Breast epithelium (tissue), 4 donors: ENCODE results near the gene RALGDS. TPM values are rescaled to one million over a fixed set of nuclear protein-coding genes. Genes with fewer than 3 reads are reported as not detected.

ENCODE experiments used
- DNase-seq, 2 donors: peaks; one replicate each; pipeline ENCODE4 v3.0.0-alpha.2; 2019; ENCODE audit warnings: low spot score in 2 of 2
- H3K27ac ChIP-seq, 2 donors: fragments of 200-600 bp; sonication (generic) in 1 of 2; one replicate each; pipeline ENCODE4 v1.5.1; 2016 to 2019; ENCODE audit warnings: mild to moderate bottlenecking in 1 of 2
- H3K27me3 ChIP-seq, 2 donors: fragments of 200-600 bp; sonication (generic) in 1 of 2; one replicate each; pipeline versions ENCODE4 v1.5.1 to v1.6.0; 2017 to 2019; ENCODE audit warnings: control low read depth in 1 of 2, mild to moderate bottlenecking in 1 of 2
- H3K36me3 ChIP-seq: fragments of 200-600 bp; one replicate; pipeline ENCODE4 v1.5.1; 2019
- H3K4me1 ChIP-seq, 2 donors: fragments of 200-600 bp; sonication (generic); one replicate each; pipeline ENCODE4 v1.5.1; 2016 to 2019; ENCODE audit warnings: control low read depth in 1 of 2
- H3K4me3 ChIP-seq, 3 donors: fragments of 200-600 bp; sonication (generic); 1 replicate in 2 of 3; 2 replicates in 1 of 3; pipeline ENCODE4 v1.5.1; 2016 to 2019; ENCODE audit warnings: mild to moderate bottlenecking in 3 of 3, moderate library complexity in 2 of 3
- H3K9me3 ChIP-seq, 2 donors: fragments of 200-600 bp; sonication (generic) in 1 of 2; one replicate each; pipeline ENCODE4 v1.5.1; 2016 to 2019; ENCODE audit warnings: control low read depth in 1 of 2
- POLR2A ChIP-seq: fragments of 450-650 bp; IDR thresholded peaks from one replicate; pipeline ENCODE4 v1.6.1; 2016; ENCODE audit warnings: antibody characterized with exemption, mild to moderate bottlenecking, moderate library complexity
- POLR2AphosphoS5 ChIP-seq, 3 donors: sonication (generic); formaldehyde crosslinking; IDR thresholded peaks; one replicate each; pipeline ENCODE4 v1.6.1; 2017; ENCODE audit warnings: antibody characterized with exemption in 3 of 3
- intact Hi-C: fragments of 100-400 bp; cut with DNase I; formaldehyde crosslinking; loops from one replicate; pipeline ENCODE4 v1.15.1; 2023; ENCODE audit warnings: low total_unique reads
- total RNA-seq, 3 donors: library from RNA; depleted of rRNA; stranded (reverse); fragments of >200 nt; gene quantifications; one replicate each; pipeline ENCODE4 v1.1.0, GENCODE V29; 2016
- TF ChIP-seq, protein P1 (sequence below), 3 donors: fragments of 450-650 bp; IDR thresholded peaks; one replicate each; pipeline ENCODE4 v1.5.1; 2016 to 2017; ENCODE audit warnings: antibody characterized with exemption in 3 of 3, mild to moderate bottlenecking in 3 of 3, moderate library complexity in 3 of 3

The RALGDS gene
- total RNA-seq, 3 donors from 2014 or later, result 52.0 to 94.1 (median 79.3) TPM

DNA sequence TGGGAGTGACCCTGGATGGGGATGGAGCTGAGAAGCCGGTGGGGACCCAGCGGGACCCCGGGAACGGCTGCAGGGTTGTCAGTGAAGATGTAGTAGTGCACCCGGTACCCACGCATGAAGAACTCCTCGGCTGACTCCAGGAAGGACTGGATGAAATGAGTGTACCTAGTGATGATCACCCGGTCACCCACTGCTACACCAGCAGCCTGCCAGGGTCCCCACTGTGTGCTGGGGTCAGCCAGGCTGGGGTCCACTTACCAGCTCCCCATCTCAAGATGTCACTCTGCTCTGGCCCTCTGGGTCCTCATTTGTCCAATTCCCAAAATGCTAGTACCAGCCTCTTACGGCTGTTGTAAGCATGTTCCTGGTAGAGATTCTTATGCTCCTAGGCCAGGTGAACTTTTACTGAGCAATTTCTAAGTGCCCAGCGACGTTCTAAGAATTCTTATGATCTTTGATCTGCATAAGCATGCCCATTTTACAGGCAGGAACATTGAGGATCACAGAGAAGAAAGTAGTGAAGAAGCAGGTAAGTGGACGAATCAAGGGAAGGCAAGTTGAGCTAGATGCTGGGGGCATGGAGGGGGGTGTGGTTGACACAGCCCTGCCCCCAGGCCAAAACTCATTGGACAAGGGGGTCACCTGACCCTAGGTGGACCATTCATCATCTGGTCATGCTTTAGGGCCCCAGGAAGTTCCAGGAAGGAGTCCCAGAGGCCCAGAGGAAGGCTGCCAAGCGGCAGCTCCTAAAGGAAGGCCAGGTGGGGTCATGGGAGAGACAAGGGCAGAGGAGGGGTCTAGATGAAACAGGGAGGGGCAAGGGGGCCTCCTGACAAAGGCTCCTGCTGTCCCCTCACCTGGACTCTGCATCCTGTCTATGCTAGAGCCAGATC, 33.3 kb upstream of the RALGDS start:
- no peak for DNase-seq
- intact Hi-C loops, result no loop called here

DNA sequence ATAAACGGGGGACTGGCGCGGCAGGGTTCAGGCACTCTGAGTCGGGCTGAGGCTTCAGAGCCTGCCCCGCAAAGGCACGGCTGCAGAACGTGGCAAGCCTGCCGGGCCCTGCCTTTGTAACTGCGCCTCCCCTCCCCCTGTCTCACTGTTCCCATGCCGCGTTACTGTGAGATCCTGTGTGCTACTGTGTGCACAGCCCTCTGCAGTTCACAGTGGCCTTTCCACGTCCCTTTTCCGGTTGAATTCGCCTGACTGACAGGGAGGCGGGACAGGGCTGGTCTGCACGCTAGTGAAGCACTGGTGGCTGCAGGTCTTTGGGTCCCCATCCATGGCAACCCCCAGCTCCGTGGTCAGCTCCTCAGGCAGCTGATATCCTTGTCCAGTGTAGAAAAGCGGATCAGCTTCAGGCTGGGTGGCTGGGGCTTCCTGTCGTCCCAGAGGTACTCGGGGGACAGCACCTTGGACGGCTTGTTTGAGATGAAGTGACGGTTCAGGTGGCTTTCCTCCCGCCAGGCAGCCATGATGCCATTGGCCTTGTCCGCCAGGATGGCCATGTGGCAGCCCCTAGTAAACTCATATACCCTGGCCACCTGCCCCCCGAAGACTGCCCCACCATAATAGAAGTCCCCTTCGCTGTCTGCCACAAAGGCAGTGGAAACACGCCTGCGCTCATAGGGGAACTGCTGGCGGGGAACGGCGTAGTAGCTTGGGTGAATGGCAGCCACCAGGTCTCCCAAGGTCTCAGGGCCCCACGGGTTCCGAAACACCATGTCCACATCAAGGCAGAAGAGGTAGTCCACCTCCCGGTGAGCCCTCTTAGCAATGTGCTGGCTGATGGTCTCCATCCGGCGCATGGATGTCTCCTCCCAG, 32.4 kb upstream of the RALGDS start:
- TF ChIP-seq POLR2A, result no peak
- TF ChIP-seq, protein P1, sequence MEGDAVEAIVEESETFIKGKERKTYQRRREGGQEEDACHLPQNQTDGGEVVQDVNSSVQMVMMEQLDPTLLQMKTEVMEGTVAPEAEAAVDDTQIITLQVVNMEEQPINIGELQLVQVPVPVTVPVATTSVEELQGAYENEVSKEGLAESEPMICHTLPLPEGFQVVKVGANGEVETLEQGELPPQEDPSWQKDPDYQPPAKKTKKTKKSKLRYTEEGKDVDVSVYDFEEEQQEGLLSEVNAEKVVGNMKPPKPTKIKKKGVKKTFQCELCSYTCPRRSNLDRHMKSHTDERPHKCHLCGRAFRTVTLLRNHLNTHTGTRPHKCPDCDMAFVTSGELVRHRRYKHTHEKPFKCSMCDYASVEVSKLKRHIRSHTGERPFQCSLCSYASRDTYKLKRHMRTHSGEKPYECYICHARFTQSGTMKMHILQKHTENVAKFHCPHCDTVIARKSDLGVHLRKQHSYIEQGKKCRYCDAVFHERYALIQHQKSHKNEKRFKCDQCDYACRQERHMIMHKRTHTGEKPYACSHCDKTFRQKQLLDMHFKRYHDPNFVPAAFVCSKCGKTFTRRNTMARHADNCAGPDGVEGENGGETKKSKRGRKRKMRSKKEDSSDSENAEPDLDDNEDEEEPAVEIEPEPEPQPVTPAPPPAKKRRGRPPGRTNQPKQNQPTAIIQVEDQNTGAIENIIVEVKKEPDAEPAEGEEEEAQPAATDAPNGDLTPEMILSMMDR (IDR thresholded peaks at IDR 0.05), result no peak
- no peak for TF ChIP-seq POLR2AphosphoS5 (IDR thresholded peaks at IDR 0.05)
- no peaks in the 10 kb centered on the region for H3K36me3 ChIP-seq
- no peaks in the 10 kb centered on the region for H3K9me3 ChIP-seq
- no peaks in the 10 kb centered on the region for H3K27me3 ChIP-seq
- no peak overlapping the region for H3K27ac ChIP-seq
- H3K4me1 ChIP-seq, result no peaks in the 10 kb centered on the region
- intact Hi-C loops, result no loop called here
- H3K4me3 ChIP-seq, result no peak overlapping the region
- no peak for DNase-seq

More for the DNA sequence above, 33.3 kb upstream of the RALGDS start:
- Histone ChIP-seq H3K36me3 (no peaks in the 10 kb centered on the region), H3K4me1 (no peaks in the 10 kb centered on the region), H3K9me3 (no peaks in the 10 kb centered on the region), H3K27me3 (no peaks in the 10 kb centered on the region), H3K4me3 (no peak overlapping the region), H3K27ac (no peak overlapping the region)
- TF ChIP-seq, protein P1 (IDR thresholded peaks at IDR 0.05), result no peak
- TF ChIP-seq POLR2A (no peak), POLR2AphosphoS5 (IDR thresholded peaks at IDR 0.05) (no peak)

DNA sequence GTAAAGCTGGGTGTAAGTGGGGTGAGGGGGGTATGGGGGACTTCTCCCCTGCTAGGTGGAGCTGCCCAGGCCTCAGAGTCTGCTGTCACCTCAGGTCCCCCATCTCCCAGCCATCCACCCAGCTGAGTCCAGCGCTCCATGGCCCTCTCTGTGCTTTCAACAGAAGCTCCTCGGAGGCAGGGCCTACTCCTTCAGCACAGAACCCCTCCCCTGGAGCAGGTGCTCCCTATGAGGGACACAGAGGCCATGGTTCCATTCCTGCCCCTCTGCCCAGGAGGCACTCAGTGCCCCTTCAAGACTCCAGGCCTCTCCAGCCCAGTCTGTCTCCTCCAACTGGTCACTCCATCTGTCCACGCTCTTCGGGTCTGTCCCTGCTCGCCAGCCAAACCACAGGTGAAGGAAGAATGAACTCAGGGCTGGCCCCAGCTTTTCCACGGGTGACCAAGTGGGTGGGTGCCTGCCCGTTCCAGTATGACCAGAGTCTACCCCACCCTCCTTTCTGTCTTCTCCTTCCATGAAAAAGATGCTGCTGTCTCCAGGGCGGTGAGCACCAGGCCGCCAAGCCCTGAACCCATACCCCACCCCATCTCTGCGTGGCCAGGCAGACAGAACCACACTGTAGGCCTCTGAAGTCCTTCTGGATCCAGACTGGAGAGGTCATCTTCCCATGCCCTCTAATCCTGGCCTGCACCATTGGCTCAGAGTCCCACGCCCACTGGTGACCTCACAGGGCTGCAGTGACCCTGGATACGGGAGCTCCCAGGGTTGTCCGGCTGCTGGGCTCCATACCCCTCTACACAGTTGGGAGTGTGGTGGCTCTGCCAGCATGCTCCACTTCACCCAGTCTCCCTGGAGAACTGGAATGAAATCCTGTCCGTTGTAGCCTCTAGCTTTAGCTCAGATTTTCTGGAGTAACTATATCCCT, 30.8 kb upstream of the RALGDS start:
- Histone ChIP-seq H3K27me3 (no peaks in the 10 kb centered on the region), H3K4me1 (peaks cover 2 to 7% of the 10 kb centered on the region in 2 donors), H3K27ac (peak overlapping the region in 1 of 2 donors; percentile 43), H3K4me3 (no peak overlapping the region), H3K9me3 (no peaks in the 10 kb centered on the region), H3K36me3 (no peaks in the 10 kb centered on the region)
- no peak for DNase-seq
- intact Hi-C loops, result no loop called here
- no peak for TF ChIP-seq POLR2A
- no peak for TF ChIP-seq POLR2AphosphoS5 (IDR thresholded peaks at IDR 0.05)
- TF ChIP-seq, protein P1 (IDR thresholded peaks at IDR 0.05), result no peak

DNA sequence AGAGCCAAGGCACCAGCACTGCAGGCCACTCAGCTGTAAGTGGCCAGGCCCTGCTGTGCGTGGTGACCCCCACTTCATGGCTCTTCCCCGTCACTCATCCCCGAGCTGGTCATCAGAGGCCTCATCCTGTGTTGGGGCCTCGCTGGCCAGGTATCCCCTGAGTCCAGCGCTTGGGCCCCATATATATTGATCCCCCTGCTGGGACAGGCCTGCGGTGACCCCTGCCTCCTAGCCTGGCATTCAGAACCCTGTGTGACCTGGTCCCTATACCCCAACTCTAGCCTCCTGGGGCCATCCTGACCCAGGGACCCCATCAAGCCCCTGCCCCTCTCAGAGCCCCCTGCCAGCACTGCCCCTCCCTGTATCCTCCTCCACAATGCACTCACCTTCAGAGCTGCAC, 30.0 kb upstream of the RALGDS start:
- Histone ChIP-seq H3K9me3 (no peaks in the 10 kb centered on the region), H3K36me3 (no peaks in the 10 kb centered on the region), H3K27ac (peak overlapping the region in 1 of 2 donors; percentile 43), H3K4me1 (peaks cover 3 to 9% of the 10 kb centered on the region in 2 donors), H3K27me3 (no peaks in the 10 kb centered on the region), H3K4me3 (no peak overlapping the region)
- intact Hi-C loops, result no loop called here
- DNase-seq, result no peak
- TF ChIP-seq POLR2AphosphoS5 (IDR thresholded peaks at IDR 0.05) (no peak), POLR2A (no peak)
- TF ChIP-seq, protein P1 (IDR thresholded peaks at IDR 0.05), result no peak
